ENCODE results near the gene IL12B. TPM values are rescaled to one million over a fixed set of nuclear protein-coding genes. Genes with fewer than 3 reads are reported as not detected.

IL12B gene
- total and polyA plus RNA-seq, 4 donors, result not detected

DNA sequence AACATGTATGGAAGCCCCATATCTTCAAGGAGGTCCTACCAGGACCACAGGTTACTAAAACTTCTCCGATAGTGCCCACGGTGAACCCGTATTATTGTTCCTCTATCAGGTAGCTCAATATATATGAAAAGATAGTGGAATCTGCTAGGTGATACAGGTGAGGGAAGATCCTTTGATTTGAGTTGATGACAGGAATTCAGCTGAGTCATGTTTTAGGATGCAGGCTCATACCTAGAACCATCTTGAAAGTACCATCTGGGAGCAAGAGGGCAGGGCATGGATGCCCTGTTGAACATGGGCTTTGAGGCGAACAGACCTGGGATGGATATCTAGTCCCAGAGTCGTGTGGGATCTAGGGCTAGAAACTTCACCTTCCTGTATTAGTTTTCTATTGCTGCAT is 35.4 kb downstream of the IL12B start (continued):
- TF ChIP-seq, protein P1, sequence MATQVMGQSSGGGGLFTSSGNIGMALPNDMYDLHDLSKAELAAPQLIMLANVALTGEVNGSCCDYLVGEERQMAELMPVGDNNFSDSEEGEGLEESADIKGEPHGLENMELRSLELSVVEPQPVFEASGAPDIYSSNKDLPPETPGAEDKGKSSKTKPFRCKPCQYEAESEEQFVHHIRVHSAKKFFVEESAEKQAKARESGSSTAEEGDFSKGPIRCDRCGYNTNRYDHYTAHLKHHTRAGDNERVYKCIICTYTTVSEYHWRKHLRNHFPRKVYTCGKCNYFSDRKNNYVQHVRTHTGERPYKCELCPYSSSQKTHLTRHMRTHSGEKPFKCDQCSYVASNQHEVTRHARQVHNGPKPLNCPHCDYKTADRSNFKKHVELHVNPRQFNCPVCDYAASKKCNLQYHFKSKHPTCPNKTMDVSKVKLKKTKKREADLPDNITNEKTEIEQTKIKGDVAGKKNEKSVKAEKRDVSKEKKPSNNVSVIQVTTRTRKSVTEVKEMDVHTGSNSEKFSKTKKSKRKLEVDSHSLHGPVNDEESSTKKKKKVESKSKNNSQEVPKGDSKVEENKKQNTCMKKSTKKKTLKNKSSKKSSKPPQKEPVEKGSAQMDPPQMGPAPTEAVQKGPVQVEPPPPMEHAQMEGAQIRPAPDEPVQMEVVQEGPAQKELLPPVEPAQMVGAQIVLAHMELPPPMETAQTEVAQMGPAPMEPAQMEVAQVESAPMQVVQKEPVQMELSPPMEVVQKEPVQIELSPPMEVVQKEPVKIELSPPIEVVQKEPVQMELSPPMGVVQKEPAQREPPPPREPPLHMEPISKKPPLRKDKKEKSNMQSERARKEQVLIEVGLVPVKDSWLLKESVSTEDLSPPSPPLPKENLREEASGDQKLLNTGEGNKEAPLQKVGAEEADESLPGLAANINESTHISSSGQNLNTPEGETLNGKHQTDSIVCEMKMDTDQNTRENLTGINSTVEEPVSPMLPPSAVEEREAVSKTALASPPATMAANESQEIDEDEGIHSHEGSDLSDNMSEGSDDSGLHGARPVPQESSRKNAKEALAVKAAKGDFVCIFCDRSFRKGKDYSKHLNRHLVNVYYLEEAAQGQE (IDR thresholded peaks at IDR 0.05), result no peak
- no peak for TF ChIP-seq FOXA1 (IDR thresholded peaks at IDR 0.05)
- TF ChIP-seq RAD21 (IDR thresholded peaks at IDR 0.05), result no peak
- TF ChIP-seq JUND (IDR thresholded peaks at IDR 0.05), result no peak
- TF ChIP-seq HNF4G (IDR thresholded peaks at IDR 0.05), result no peak

DNA sequence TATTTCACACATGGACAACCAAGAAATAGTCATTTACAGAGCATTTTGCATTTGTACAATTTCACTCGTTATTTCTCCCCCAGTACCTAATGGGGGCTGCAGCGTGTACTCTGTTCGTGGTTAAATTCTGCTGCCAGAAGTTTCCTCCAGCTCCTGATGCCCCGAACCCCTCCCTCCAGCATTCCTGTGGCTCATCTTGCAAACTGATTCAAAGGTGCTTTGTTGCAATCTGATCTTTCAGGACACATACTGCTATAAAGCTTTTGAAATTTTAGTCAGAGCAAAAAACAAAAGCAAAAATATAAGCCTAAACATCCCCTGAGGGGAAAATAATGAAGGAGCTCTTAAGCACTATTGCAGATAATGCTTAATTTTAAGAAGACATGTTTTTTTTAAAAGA is 39.5 kb downstream of the IL12B start:
- WGBS, result 80% methylated on average over 4 of the region's 4 CpGs
- peaks cover 0 to 3% (median under 1%) of the 10 kb centered on the region in 4 donors for H3K36me3 ChIP-seq (ENCODE audit: control insufficient read depth in 4 of 4, insufficient read depth in 3 of 4, low read depth in 1 of 4, low read length in 3 of 4)
- H3K4me1 ChIP-seq (ENCODE audit: control insufficient read depth in 4 of 4, insufficient read depth in 4 of 4, low read length in 3 of 4), result no peaks in the 10 kb centered on the region
- H3K9ac ChIP-seq (ENCODE audit: low read depth in 1 of 2, low read length in 2 of 2), result no peak overlapping the region
- TF ChIP-seq, protein P2, sequence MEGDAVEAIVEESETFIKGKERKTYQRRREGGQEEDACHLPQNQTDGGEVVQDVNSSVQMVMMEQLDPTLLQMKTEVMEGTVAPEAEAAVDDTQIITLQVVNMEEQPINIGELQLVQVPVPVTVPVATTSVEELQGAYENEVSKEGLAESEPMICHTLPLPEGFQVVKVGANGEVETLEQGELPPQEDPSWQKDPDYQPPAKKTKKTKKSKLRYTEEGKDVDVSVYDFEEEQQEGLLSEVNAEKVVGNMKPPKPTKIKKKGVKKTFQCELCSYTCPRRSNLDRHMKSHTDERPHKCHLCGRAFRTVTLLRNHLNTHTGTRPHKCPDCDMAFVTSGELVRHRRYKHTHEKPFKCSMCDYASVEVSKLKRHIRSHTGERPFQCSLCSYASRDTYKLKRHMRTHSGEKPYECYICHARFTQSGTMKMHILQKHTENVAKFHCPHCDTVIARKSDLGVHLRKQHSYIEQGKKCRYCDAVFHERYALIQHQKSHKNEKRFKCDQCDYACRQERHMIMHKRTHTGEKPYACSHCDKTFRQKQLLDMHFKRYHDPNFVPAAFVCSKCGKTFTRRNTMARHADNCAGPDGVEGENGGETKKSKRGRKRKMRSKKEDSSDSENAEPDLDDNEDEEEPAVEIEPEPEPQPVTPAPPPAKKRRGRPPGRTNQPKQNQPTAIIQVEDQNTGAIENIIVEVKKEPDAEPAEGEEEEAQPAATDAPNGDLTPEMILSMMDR (IDR thresholded peaks at IDR 0.05; ENCODE audit: low read depth, low read length, missing input control), result no peak
- TF ChIP-seq, protein P3, sequence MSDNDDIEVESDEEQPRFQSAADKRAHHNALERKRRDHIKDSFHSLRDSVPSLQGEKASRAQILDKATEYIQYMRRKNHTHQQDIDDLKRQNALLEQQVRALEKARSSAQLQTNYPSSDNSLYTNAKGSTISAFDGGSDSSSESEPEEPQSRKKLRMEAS (IDR thresholded peaks at IDR 0.05), result no peak
- TF ChIP-seq EGR1 (IDR thresholded peaks at IDR 0.05; ENCODE audit: low read depth in 2 of 2) (no peak), YY1 (IDR thresholded peaks at IDR 0.05) (no peak), FOXA2 (IDR thresholded peaks at IDR 0.05) (no peak), HNF4A (conservative IDR thresholded peaks at IDR 0.05) (no peak), SP1 (IDR thresholded peaks at IDR 0.05) (no peak), GABPA (IDR thresholded peaks at IDR 0.05 in 1 of 2, conservative IDR thresholded peaks at IDR 0.05 in 1 of 2) (no peak), NR2F2 (IDR thresholded peaks at IDR 0.05) (no peak), RAD21 (IDR thresholded peaks at IDR 0.05) (no peak), RXRA (IDR thresholded peaks at IDR 0.05) (no peak), JUND (IDR thresholded peaks at IDR 0.05) (no peak), FOXA1 (IDR thresholded peaks at IDR 0.05) (no peak)
- TF ChIP-seq, protein P4, sequence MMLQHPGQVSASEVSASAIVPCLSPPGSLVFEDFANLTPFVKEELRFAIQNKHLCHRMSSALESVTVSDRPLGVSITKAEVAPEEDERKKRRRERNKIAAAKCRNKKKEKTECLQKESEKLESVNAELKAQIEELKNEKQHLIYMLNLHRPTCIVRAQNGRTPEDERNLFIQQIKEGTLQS (IDR thresholded peaks at IDR 0.05), result no peak
- TF ChIP-seq, protein P1 (IDR thresholded peaks at IDR 0.05), result no peak
- H3K27ac ChIP-seq (ENCODE audit: low read depth in 1 of 2, low read length in 2 of 2), result no peak overlapping the region
- H3K9me3 ChIP-seq (ENCODE audit: control insufficient read depth in 4 of 4, low read length in 3 of 4), result no peaks in the 10 kb centered on the region
- no peaks in the 10 kb centered on the region for H3K27me3 ChIP-seq (ENCODE audit: control insufficient read depth in 4 of 4, insufficient read depth in 4 of 4, low read length in 3 of 4)
- no peak overlapping the region for H3K4me3 ChIP-seq (ENCODE audit: low read depth in 1 of 3, low read length in 3 of 3)
- DNase-seq (ENCODE audit: low spot score), result no peak

Measured in liver (tissue), 9 donors.